Transverse colon (tissue), 4 donors: ENCODE data around the gene CD48. TPM values are rescaled to one million over a fixed set of nuclear protein-coding genes. Genes with fewer than 3 reads are reported as not detected.
"Not testable (repeated sequence)": the region's sequence is repeated elsewhere in the genome, so short reads cannot be mapped to it uniquely, and the experiment has no call there.

Source experiments
- DNase-seq: peaks from one replicate; pipeline ENCODE4 v3.0.0-alpha.2; 2019
- H3K27ac ChIP-seq, 4 donors: fragments of 200-600 bp; sonication (generic); 2 replicates each; pipeline ENCODE4 v1.5.1; 2016 to 2018; ENCODE audit warnings: inconsistent platforms in 4 of 4
- H3K27me3 ChIP-seq: fragments of 200-600 bp; sonication (generic); 2 replicates; pipeline ENCODE4 v1.5.1; 2017; ENCODE audit warnings: inconsistent platforms
- H3K36me3 ChIP-seq, 4 donors: fragments of 200-600 bp; sonication (generic); 2 replicates each; pipeline ENCODE4 v1.5.1; 2017 to 2019; ENCODE audit warnings: inconsistent platforms in 4 of 4
- H3K4me1 ChIP-seq, 4 donors: fragments of 200-600 bp; sonication (generic); 2 replicates each; pipeline ENCODE4 v1.5.1; 2017 to 2020; ENCODE audit warnings: inconsistent platforms in 4 of 4
- H3K4me3 ChIP-seq, 4 donors: fragments of 200-600 bp; sonication (generic); 1 replicate in 1 of 4; 2 replicates in 3 of 4; pipeline versions ENCODE4 v1.5.1 to v1.6.1; 2017 to 2019; ENCODE audit warnings: inconsistent platforms in 4 of 4
- H3K9me3 ChIP-seq, 2 donors: fragments of 200-600 bp; sonication (generic); 2 replicates each; pipeline ENCODE4 v1.5.1; 2017 to 2019; ENCODE audit warnings: inconsistent platforms in 2 of 2
- EP300 ChIP-seq: sonication (generic); formaldehyde crosslinking; IDR thresholded peaks from one replicate; pipeline ENCODE4 v1.6.1; 2017; ENCODE audit warnings: antibody characterized with exemption, low read depth
- POLR2A ChIP-seq: fragments of 450-650 bp; IDR thresholded peaks from one replicate; pipeline ENCODE4 v1.6.1; 2016; ENCODE audit warnings: antibody characterized with exemption, mild to moderate bottlenecking, moderate library complexity
- POLR2AphosphoS5 ChIP-seq, 3 donors: sonication (generic); formaldehyde crosslinking; IDR thresholded peaks; one replicate each; pipeline ENCODE4 v1.6.1; 2016; ENCODE audit warnings: antibody characterized with exemption in 3 of 3
- WGBS, 2 donors: methylation state at CpG; one replicate each; pipeline ENCODE4 v1.1.5; 2018; ENCODE audit warnings: low coverage in 1 of 2; 5-methylcytosine and 5-hydroxymethylcytosine counted together
- in situ Hi-C, 4 donors: fragments of 200-750 bp; cut with MboI; loops; one replicate each; pipeline versions ENCODE4 v1.15.0 to v1.15.1; 2017; ENCODE audit warnings: low sequenced_read_pairs in 3 of 4, low pct_ligation_motif_present in 1 of 4, low pct_unique_long_range_greater_than_20kb in 1 of 4
- intact Hi-C: fragments of 100-400 bp; cut with DNase I; formaldehyde crosslinking; loops from one replicate; pipeline ENCODE4 v1.15.1; 2023; ENCODE audit warnings: low total_unique reads
- total RNA-seq, 4 donors: library from RNA; depleted of rRNA; stranded (reverse); fragments of >200 nt; gene quantifications; one replicate each; pipeline ENCODE4 v1.1.0, GENCODE V29; 2016
- TF ChIP-seq, protein P1 (sequence below), 5 experiments: fragments of 200-600 bp in 3 of 5; fragments of 450-650 bp in 2 of 5; sonication (generic) in 3 of 5; IDR thresholded peaks; 1 replicate in 2 of 5; 2 replicates in 3 of 5; pipeline ENCODE4 v1.5.1; 2016 to 2017; ENCODE audit warnings: antibody characterized with exemption in 5 of 5, inconsistent platforms in 3 of 5, mild to moderate bottlenecking in 2 of 5, moderate library complexity in 1 of 5

CD48 gene
- total RNA-seq, 4 donors from 2014 or later = 7.5 to 31.3 (median 17.6) TPM; not detected in 1

DNA sequence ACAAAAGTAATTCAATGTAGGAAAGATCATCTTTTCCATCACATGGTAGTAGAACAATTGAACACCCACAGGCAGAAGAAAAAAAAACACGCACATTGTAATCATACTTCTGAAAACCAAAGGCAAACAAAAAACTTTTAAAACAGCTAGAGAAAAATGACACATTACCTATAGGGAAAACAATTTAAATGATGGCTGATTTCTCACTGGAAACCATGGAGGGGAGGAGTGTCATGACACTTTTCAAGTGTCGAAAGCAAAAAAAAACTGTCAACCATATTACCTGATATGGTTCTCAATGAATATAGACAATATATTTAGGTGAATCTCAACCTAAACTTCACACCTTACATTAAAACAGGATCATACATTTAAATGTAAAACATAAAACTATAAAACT is 26.6 kb upstream of the CD48 start:
- intact Hi-C loops = no loop called here
- no peaks in the 10 kb centered on the region for H3K36me3 ChIP-seq
- WGBS, 2 donors = 88 to 100% methylated on average over 2 of the region's 2 CpGs
- no peaks in the 10 kb centered on the region for H3K27me3 ChIP-seq
- no peak for DNase-seq
- TF ChIP-seq POLR2AphosphoS5 (IDR thresholded peaks at IDR 0.05) (no peak), POLR2A (no peak), EP300 (no peak)
- TF ChIP-seq, protein P1, sequence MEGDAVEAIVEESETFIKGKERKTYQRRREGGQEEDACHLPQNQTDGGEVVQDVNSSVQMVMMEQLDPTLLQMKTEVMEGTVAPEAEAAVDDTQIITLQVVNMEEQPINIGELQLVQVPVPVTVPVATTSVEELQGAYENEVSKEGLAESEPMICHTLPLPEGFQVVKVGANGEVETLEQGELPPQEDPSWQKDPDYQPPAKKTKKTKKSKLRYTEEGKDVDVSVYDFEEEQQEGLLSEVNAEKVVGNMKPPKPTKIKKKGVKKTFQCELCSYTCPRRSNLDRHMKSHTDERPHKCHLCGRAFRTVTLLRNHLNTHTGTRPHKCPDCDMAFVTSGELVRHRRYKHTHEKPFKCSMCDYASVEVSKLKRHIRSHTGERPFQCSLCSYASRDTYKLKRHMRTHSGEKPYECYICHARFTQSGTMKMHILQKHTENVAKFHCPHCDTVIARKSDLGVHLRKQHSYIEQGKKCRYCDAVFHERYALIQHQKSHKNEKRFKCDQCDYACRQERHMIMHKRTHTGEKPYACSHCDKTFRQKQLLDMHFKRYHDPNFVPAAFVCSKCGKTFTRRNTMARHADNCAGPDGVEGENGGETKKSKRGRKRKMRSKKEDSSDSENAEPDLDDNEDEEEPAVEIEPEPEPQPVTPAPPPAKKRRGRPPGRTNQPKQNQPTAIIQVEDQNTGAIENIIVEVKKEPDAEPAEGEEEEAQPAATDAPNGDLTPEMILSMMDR (IDR thresholded peaks at IDR 0.05) = no peak
- no peaks in the 10 kb centered on the region for H3K9me3 ChIP-seq
- in situ Hi-C loops = loop anchor here in 2 of 4 donors (25.0 kb wide), 1 partner anchor 224 kb away; the partner anchor contains the start of gene ITLN2 (in 2 of the 2)
- no peak overlapping the region for H3K4me3 ChIP-seq
- H3K27ac ChIP-seq = no peak overlapping the region
- no peaks in the 10 kb centered on the region for H3K4me1 ChIP-seq

DNA sequence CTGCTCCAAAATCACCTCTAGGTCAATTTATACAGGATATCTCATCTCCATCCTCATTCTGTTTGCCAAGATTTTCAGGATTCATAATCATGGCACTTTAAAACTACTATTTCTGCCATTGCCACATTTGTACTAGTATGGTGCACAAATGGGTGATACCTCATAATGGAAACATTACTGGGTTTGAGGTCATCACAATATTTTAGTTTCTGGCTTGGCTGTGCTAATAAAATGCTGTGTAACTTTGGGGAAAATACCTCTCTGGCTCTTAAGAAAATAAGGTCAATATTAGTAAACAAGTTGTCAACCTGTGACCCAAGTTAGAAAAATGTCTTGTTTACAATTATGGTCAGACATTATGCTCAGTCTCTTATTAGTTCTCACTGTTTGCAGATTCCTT is 22.7 kb upstream of the CD48 start:
- in situ Hi-C loops (loop anchor here in 2 of 4 donors (25.0 kb wide), 1 partner anchor 228 kb away; the partner anchor contains the start of gene ITLN2 (in 2 of the 2)), intact Hi-C loops (no loop called here)
- Histone ChIP-seq H3K4me3 (no peak overlapping the region), H3K27me3 (no peaks in the 10 kb centered on the region), H3K4me1 (no peaks in the 10 kb centered on the region), H3K9me3 (no peaks in the 10 kb centered on the region), H3K27ac (no peak overlapping the region), H3K36me3 (no peaks in the 10 kb centered on the region)
- no peak for DNase-seq
- TF ChIP-seq POLR2A (no peak), EP300 (no peak), POLR2AphosphoS5 (IDR thresholded peaks at IDR 0.05) (no peak)
- TF ChIP-seq, protein P1 (IDR thresholded peaks at IDR 0.05) = no peak

DNA sequence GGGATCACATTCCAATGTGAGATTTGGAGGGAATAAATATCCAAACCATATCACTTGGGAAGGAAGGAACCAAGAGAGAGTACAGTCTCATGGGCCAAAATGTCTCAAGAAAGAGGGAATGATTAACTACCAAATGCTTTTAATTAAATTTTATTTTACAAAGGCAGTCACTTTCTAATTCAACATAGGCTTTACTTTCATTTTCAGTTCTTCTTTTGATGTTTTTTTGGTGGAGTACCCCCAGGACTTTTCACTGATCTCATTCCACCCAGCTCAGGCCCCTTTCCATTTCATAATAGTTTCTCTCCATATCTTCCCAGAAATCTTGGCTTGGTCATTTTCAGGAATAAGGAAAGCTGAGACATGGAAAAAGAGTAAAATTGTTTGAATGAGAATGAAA is 22.3 kb upstream of the CD48 start:
- Histone ChIP-seq H3K4me3 (no peak overlapping the region), H3K9me3 (no peaks in the 10 kb centered on the region), H3K36me3 (no peaks in the 10 kb centered on the region), H3K27ac (no peak overlapping the region), H3K4me1 (no peaks in the 10 kb centered on the region), H3K27me3 (no peaks in the 10 kb centered on the region)
- no peak for DNase-seq
- in situ Hi-C loops (loop anchor here in 2 of 4 donors (25.0 kb wide), 1 partner anchor 228 kb away; the partner anchor contains the start of gene ITLN2 (in 2 of the 2)), intact Hi-C loops (loop anchor here (1.0 kb wide), 1 partner anchor 12 kb away; no protein-coding TSS in a partner anchor)
- TF ChIP-seq POLR2AphosphoS5 (IDR thresholded peaks at IDR 0.05) (no peak), EP300 (no peak), POLR2A (no peak)
- TF ChIP-seq, protein P1 (IDR thresholded peaks at IDR 0.05) = no peak

DNA sequence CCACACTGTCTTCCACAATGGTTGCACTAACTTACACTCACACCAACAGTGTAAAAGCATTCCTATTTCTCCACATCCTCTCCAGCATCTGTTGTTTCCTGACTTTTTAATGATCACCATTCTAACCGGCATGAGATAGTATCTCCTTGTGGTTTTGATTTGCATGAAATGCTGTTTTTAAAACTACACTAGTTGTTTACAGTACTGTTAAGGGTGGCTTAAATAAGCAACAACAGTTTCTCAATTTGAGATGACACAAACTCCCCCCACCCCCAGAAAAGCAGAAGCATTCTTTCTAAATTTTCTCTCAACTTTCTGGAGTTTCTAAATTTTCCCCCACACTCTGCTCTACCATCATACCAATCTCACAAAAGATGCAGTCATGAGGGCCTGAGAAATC is 20.4 kb upstream of the CD48 start:
- WGBS, 2 donors = 58 to 88% methylated on average over 1 of the region's 1 CpG
- in situ Hi-C loops (loop anchor here in 2 of 4 donors (25.0 kb wide), 1 partner anchor 230 kb away; the partner anchor contains the start of gene ITLN2 (in 2 of the 2)), intact Hi-C loops (no loop called here)
- H3K4me3 ChIP-seq = no peak overlapping the region
- H3K36me3 ChIP-seq = no peaks in the 10 kb centered on the region
- peaks cover 0 to 4% (median under 1%) of the 10 kb centered on the region in 4 donors for H3K4me1 ChIP-seq
- H3K9me3 ChIP-seq = no peaks in the 10 kb centered on the region
- no peak for DNase-seq
- TF ChIP-seq EP300 = no peak
- H3K27ac ChIP-seq = no peak overlapping the region
- no peaks in the 10 kb centered on the region for H3K27me3 ChIP-seq

DNA sequence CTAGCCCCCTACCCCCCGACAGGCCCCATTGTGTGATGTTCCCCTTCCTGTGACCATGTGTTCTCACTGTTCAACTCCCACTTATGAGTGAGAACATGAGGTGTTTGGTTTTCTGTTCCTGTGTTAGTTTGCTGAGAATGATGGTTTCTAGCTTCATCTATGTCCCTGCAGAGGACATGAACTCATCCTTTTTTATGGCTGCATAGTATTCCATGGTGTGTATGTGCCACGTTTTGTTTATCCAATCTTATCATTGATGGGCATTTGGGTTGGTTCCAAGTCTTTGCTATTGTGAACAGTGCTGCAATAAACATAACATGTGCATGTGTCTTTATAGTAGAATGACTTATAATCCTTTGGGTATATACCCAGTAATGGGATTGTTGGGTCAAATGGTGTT is 19.9 kb upstream of the CD48 start:
- H3K36me3 ChIP-seq, H3K27me3 ChIP-seq, DNase-seq, intact Hi-C loops, H3K9me3 ChIP-seq, H3K4me3 ChIP-seq, H3K27ac ChIP-seq, H3K4me1 ChIP-seq: not testable (repeated sequence)
- in situ Hi-C loops = loop anchor here in 2 of 4 donors (25.0 kb wide), 1 partner anchor 231 kb away; the partner anchor contains the start of gene ITLN2 (in 2 of the 2)
- WGBS, 2 donors = 74% methylated on average over 2 of the region's 2 CpGs; no CpG with 5 or more reads in 1 of the 2 donors
